H7 (cell line): ENCODE data around the gene ANO4. TPM values are rescaled to one million over a fixed set of nuclear protein-coding genes. Genes with fewer than 3 reads are reported as not detected.
"Not testable (repeated sequence)": the region's sequence is repeated elsewhere in the genome, so short reads cannot be mapped to it uniquely, and the experiment has no call there.

ENCODE experiments used
- DNase-seq: peaks from one replicate; pipeline ENCODE4 v3.0.0; 2012
- H3K27me3 ChIP-seq: 2 replicates; pipeline ENCODE4 v1.6.0; 2011; ENCODE audit warnings: mild to moderate bottlenecking, low read length; ENCODE audit not compliant: control insufficient read depth, insufficient read depth
- H3K36me3 ChIP-seq: replicated peaks from 2 replicates; pipeline ENCODE4 v1.5.1; 2011; ENCODE audit warnings: low read length; ENCODE audit not compliant: control insufficient read depth, insufficient read depth
- H3K4me3 ChIP-seq: 2 replicates; pipeline ENCODE4 v1.5.1; 2011; ENCODE audit warnings: low read depth, mild to moderate bottlenecking, control low read depth, low read length, moderate library complexity; ENCODE audit not compliant: insufficient read depth
- total RNA-seq: library from RNA; depleted of rRNA; stranded (reverse); fragments of >200 nt; shearing (Covaris generic); gene quantifications from 2 replicates; pipeline ENCODE4 v1.2.3, GENCODE V29; 2014

The ANO4 gene
- total RNA-seq, 1 experiment from 2014 or later = 1.7 TPM

- Histone ChIP-seq H3K27me3 (no peaks in the 10 kb centered on the region), H3K36me3 (no peaks in the 10 kb centered on the region), H3K4me3 (no peak overlapping the region)
- peak; percentile 52 for DNase-seq
These were observed 132.2 kb downstream of the ANO4 start for GRCh38 chr12:100926669-100927248.

- no peak for DNase-seq
- no peak overlapping the region for H3K4me3 ChIP-seq
- no peaks in the 10 kb centered on the region for H3K36me3 ChIP-seq
- no peaks in the 10 kb centered on the region for H3K27me3 ChIP-seq
These were observed 133.2 kb downstream of the ANO4 start for GRCh38 chr12:100927826-100928225.

- DNase-seq = no peak
- Histone ChIP-seq H3K36me3 (no peaks in the 10 kb centered on the region), H3K4me3 (no peak overlapping the region), H3K27me3 (no peaks in the 10 kb centered on the region)
These were observed 138.0 kb downstream of the ANO4 start for GRCh38 chr12:100932571-100932970.

GRCh38 chr12:100933531-100933930 is 139.0 kb downstream of the ANO4 start:
- not testable (repeated sequence) for DNase-seq, H3K27me3 ChIP-seq, H3K4me3 ChIP-seq, H3K36me3 ChIP-seq

GRCh38 chr12:100935929-100936328 is 141.4 kb downstream of the ANO4 start:
- DNase-seq = no peak
- Histone ChIP-seq H3K36me3 (no peaks in the 10 kb centered on the region), H3K4me3 (no peak overlapping the region), H3K27me3 (no peaks in the 10 kb centered on the region)

- Histone ChIP-seq H3K27me3 (no peaks in the 10 kb centered on the region), H3K4me3 (no peak overlapping the region), H3K36me3 (no peaks in the 10 kb centered on the region)
- no peak for DNase-seq
These were observed 142.1 kb downstream of the ANO4 start for GRCh38 chr12:100936661-100937060.

GRCh38 chr12:100940503-100940902 is 145.9 kb downstream of the ANO4 start:
- Histone ChIP-seq H3K27me3 (no peaks in the 10 kb centered on the region), H3K4me3 (no peak overlapping the region), H3K36me3 (no peaks in the 10 kb centered on the region)
- no peak for DNase-seq

- no peaks in the 10 kb centered on the region for H3K36me3 ChIP-seq
- H3K4me3 ChIP-seq = no peak overlapping the region
- H3K27me3 ChIP-seq = no peaks in the 10 kb centered on the region
- no peak for DNase-seq
These were observed 148.6 kb downstream of the ANO4 start for GRCh38 chr12:100942984-100943749.

GRCh38 chr12:100951756-100952155 is 157.2 kb downstream of the ANO4 start:
- Histone ChIP-seq H3K27me3 (no peaks in the 10 kb centered on the region), H3K36me3 (no peaks in the 10 kb centered on the region), H3K4me3 (no peak overlapping the region)
- no peak for DNase-seq

GRCh38 chr12:100953217-100953616 is 158.6 kb downstream of the ANO4 start:
- Histone ChIP-seq H3K36me3 (no peaks in the 10 kb centered on the region), H3K4me3 (no peak overlapping the region), H3K27me3 (no peaks in the 10 kb centered on the region)
- DNase-seq = no peak

- DNase-seq = peak; percentile 8
These were observed 159.1 kb downstream of the ANO4 start for GRCh38 chr12:100953677-100954076.

GRCh38 chr12:100954118-100954517 is 159.5 kb downstream of the ANO4 start:
- Histone ChIP-seq H3K27me3 (no peaks in the 10 kb centered on the region), H3K36me3 (no peaks in the 10 kb centered on the region), H3K4me3 (no peak overlapping the region)
- no peak for DNase-seq

More at GRCh38 chr12:100953677-100954076, 159.1 kb downstream of the ANO4 start:
- no peaks in the 10 kb centered on the region for H3K27me3 ChIP-seq
- H3K36me3 ChIP-seq = no peaks in the 10 kb centered on the region
- no peak overlapping the region for H3K4me3 ChIP-seq

- no peak for DNase-seq
- no peaks in the 10 kb centered on the region for H3K36me3 ChIP-seq
- no peak overlapping the region for H3K4me3 ChIP-seq
- no peaks in the 10 kb centered on the region for H3K27me3 ChIP-seq
These were observed 160.6 kb downstream of the ANO4 start for GRCh38 chr12:100955139-100955538.

- no peak overlapping the region for H3K4me3 ChIP-seq
- no peak for DNase-seq
- no peaks in the 10 kb centered on the region for H3K36me3 ChIP-seq
- no peaks in the 10 kb centered on the region for H3K27me3 ChIP-seq
These were observed 161.8 kb downstream of the ANO4 start for GRCh38 chr12:100956311-100956852.

- DNase-seq = no peak
- no peak overlapping the region for H3K4me3 ChIP-seq
These were observed 164.9 kb downstream of the ANO4 start for GRCh38 chr12:100959481-100959880.

More at GRCh38 chr12:100959481-100959880, 164.9 kb downstream of the ANO4 start:
- H3K27me3 ChIP-seq = no peaks in the 10 kb centered on the region
- no peaks in the 10 kb centered on the region for H3K36me3 ChIP-seq
